NCI-H128 (cell line): ENCODE results near the gene LMTK3.
A peak's percentile ranks its signal among the peaks of the same experiment; 100 is the strongest.

Experiments
- DNase-seq: peaks from one replicate; lab custom pipeline; 2025; ENCODE audit not compliant: unreplicated experiment; lab: John Stamatoyannopoulos, UW

LMTK3 gene, protein sequence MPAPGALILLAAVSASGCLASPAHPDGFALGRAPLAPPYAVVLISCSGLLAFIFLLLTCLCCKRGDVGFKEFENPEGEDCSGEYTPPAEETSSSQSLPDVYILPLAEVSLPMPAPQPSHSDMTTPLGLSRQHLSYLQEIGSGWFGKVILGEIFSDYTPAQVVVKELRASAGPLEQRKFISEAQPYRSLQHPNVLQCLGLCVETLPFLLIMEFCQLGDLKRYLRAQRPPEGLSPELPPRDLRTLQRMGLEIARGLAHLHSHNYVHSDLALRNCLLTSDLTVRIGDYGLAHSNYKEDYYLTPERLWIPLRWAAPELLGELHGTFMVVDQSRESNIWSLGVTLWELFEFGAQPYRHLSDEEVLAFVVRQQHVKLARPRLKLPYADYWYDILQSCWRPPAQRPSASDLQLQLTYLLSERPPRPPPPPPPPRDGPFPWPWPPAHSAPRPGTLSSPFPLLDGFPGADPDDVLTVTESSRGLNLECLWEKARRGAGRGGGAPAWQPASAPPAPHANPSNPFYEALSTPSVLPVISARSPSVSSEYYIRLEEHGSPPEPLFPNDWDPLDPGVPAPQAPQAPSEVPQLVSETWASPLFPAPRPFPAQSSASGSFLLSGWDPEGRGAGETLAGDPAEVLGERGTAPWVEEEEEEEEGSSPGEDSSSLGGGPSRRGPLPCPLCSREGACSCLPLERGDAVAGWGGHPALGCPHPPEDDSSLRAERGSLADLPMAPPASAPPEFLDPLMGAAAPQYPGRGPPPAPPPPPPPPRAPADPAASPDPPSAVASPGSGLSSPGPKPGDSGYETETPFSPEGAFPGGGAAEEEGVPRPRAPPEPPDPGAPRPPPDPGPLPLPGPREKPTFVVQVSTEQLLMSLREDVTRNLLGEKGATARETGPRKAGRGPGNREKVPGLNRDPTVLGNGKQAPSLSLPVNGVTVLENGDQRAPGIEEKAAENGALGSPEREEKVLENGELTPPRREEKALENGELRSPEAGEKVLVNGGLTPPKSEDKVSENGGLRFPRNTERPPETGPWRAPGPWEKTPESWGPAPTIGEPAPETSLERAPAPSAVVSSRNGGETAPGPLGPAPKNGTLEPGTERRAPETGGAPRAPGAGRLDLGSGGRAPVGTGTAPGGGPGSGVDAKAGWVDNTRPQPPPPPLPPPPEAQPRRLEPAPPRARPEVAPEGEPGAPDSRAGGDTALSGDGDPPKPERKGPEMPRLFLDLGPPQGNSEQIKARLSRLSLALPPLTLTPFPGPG (N-terminal part only)

GRCh38 chr19:48511800-48512503, at the start of gene LMTK3:
TSS of gene LMTK3 (minus strand) at chr19:48511835. CDS start at chr19:48511576, 259 bp downstream.
- peak; percentile 40 for DNase-seq

DNA sequence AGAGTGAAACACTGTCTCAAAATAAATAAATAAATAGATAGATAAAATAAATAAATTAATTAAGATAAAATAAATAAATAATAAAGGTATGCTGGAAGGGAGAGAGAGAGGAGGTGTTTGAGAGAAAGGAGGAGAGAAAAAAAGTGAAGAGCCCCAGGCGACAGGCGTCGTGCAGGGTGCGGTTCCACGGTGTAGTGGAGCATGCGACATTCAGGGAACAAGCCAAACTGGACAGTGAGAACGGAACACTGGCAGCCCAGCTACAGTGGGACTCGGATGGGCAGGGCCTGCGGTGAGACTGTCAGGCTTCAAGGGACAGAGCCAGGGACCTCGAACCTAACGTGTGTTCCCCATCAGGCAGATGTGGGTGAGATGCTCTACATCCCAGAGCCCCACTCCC, 49.8 kb upstream of the LMTK3 start:
- DNase-seq = no peak

GRCh38 chr19:48560095-48560530, 48.5 kb upstream of the LMTK3 start:
- DNase-seq = no peak

- DNase-seq = no peak
Measured at GRCh38 chr19:48558018-48558684, 46.5 kb upstream of the LMTK3 start.

DNA sequence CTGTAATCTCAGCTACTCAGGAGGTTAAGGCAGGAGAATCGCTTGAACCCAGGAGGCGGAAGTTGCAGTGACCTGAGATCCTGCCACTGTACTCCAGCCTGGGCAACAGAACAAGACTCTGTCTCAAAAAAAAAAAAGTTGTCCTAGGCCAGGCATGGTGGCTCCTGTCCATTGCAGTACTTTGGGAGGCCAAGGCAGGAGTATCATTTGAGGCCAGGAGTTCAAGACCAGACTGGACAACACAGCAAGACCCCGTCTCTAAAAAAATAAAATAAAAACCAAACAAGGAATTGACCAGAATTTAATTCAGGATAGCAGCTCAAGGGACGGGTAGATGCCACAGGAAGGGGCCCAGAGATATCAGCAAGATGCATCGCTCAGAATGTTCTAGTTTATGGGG, 45.2 kb upstream of the LMTK3 start:
- no peak for DNase-seq

DNA sequence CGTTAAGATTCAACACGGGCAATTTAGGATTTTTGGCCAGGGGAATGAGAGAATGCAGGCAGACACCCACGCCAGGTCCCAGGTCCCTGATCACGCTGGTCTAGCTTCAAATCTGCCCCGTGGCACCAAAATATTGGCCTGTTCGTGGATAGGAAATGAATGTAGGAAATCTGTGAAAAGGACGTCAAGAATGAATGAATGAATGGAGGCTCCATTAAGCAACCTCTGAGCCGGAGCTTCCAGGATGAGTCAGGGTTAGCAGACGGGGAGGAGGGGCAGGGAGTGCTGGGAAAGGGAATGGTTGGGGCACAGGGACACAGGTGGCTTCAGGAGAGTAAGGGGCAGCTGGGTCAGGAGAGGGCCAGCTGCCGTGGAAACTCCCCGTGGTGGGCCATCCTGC, 44.5 kb upstream of the LMTK3 start:
- DNase-seq = no peak

DNA sequence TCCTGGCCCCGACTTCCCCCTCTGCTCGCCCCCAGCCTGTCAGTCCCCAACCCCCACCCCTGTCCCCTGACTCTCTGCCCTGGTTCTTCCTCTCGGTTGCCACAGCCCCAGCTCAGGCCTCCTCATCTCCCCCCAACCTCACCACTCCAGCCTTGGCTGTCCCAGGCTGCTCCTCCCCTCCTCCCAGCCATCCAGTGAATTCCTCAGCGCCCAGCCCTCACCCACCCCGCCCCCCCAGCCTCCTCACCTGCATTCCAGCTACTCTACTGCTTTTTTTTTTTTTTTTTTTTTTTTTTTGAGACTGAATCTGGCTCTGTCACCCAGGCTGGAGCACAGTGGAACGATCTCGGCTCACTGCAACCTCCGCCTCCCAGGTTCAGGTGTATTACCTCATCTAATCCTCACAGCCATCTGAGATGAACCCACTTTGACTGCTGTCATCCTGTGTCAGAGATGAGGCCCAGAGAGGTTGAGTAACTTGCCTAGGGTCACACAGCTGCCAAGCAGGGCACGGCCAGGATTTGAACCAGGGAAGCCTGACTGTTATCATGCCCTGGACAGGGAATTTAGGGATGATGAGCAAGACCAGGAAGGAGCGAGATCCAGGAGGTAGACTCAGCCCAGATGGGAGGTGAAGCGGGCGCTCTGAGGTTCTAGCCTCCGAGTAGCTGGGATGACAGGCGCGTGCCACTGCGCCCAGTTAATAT, 42.9 kb upstream of the LMTK3 start:
- no peak for DNase-seq

GRCh38 chr19:48553676-48554384, 42.2 kb upstream of the LMTK3 start:
- DNase-seq = no peak

DNA sequence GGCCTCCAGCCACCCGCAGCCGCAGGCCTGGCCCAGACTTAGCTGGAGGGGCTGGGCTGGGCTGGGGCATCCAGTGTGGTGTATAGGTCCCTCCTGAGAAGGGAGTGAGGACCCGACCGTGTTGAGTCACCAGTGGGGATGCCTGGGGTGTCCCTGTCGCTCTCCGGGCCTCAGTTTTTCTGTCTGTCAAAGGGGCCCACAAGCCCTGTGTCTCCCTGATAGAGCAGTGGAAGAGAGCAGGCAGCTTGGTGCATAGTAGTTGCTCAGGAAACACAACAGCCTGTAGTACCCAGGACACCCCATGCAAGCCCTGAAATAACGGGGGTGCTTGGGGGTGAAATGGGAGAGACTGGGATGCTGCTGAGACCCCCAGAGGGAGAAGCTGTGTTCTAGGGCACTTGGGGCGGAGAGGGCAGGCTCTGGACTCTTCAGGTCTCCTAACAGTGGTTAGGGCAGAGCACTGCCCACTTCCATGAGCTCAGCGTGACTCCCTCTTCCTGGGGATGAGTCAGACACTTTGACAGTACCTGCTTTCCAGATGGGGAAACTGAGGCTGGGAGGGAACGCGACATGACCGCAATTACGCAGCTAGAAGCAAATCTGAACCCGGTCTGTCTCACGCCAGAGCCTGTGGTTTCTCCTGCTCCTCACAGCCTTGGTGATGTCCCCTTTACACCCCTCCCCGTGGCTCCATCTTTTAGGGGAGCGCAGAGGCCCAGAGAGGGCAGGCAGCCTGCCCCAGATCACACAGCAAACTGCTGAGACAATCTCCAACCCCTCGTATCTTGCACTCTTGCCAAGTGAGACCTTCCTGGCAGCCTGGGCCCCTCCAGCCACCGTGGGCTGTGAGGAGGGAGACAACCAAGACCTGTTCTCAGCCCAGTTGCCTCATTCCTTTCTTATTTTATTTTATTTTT, 41.0 kb upstream of the LMTK3 start:
- DNase-seq = no peak

DNA sequence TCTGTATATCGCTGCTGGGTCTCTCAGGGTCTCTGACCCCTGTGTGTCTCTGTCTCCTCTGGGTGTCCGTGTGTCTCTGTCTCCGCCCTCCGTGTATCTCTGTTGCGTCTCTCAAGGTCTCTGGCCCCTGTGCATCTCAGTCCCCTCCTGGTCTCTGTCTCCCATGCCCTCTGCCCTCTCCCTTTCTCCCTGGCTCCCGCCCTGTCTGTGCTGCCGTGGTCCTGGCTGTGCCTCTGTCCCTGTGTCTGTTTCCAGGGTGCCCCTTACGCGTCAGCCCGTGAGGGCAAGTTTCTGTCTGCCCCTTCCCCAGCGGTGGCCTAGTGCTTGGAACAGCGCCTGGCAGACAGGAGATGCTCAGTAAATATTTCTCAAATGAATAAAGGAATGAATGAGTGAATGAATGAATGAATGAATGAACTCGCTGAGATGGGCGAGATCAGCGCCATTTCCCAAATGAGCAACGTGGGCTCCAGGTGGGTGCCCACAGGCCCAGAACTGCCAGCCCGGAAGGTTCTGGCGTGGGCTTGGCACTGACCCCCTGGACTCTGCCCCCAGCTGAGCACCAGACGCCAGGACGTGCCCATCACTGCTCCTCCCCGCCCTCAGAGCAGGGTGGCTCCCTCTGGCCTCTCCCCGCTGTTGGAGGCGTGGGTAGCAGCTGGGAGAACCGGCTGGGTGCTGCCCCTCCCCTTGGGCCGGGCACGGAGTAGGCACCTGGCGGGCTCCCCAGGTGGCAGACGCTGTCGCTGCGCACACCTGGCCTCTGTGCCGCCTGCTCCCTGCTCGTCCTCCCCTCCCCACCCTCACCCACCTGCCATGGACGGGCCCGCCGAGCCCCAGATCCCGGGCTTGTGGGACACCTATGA, 40.0 kb upstream of the LMTK3 start, which contains the start of gene SULT2B1:
Gene SULT2B1, plus strand, starts transcription at position 736 of the 866 bp plus-strand sequence. Its CDS starts 81 bp downstream, at position 817.
- DNase-seq = no peak

- DNase-seq = no peak
Measured at GRCh38 chr19:48549380-48549779, 37.7 kb upstream of the LMTK3 start.

GRCh38 chr19:48548253-48548911, 36.7 kb upstream of the LMTK3 start:
- DNase-seq = no peak

- DNase-seq = no peak
Measured at GRCh38 chr19:48547722-48548121, 36.1 kb upstream of the LMTK3 start.

- no peak for DNase-seq
Measured at GRCh38 chr19:48544856-48545750, 33.5 kb upstream of the LMTK3 start.

- DNase-seq = no peak
Measured at GRCh38 chr19:48543121-48543710, 31.6 kb upstream of the LMTK3 start.
